GM23248 (cell line): Measurements from ENCODE around the gene OPRM1. TPM values are rescaled to one million over a fixed set of nuclear protein-coding genes. Genes with fewer than 3 reads are reported as not detected.

Experiments used
- DNase-seq: peaks from one replicate; pipeline ENCODE4 v3.0.0-alpha.2; 2015
- H2AFZ ChIP-seq: fragments of 200-600 bp; sonication (generic); 2 replicates; pipeline ENCODE4 v1.6.1; 2016; ENCODE audit warnings: antibody characterized with exemption
- H3F3A ChIP-seq: fragments of 200-600 bp; sonication (generic); 2 replicates; pipeline ENCODE4 v1.6.1; 2016; ENCODE audit warnings: mild to moderate bottlenecking, antibody characterized with exemption, mixed run types; ENCODE audit not compliant: insufficient read depth
- H3K27ac ChIP-seq: fragments of 200-600 bp; sonication (generic); 2 replicates; pipeline ENCODE4 v1.5.1; 2016; ENCODE audit warnings: mild to moderate bottlenecking
- H3K27me3 ChIP-seq: fragments of 200-600 bp; sonication (generic); replicated peaks from 2 replicates; pipeline ENCODE4 v1.6.1; 2016; ENCODE audit warnings: mild to moderate bottlenecking; ENCODE audit not compliant: insufficient read depth
- H3K36me3 ChIP-seq: fragments of 200-600 bp; sonication (generic); 2 replicates; pipeline ENCODE4 v1.6.1; 2016; ENCODE audit warnings: low read depth, mild to moderate bottlenecking
- H3K4me1 ChIP-seq: fragments of 200-600 bp; sonication (generic); 2 replicates; pipeline ENCODE4 v1.6.1; 2016; ENCODE audit warnings: mild to moderate bottlenecking; ENCODE audit not compliant: insufficient read depth
- H3K4me2 ChIP-seq: fragments of 200-600 bp; sonication (generic); one replicate; pipeline ENCODE4 v1.6.1; 2016; ENCODE audit warnings: mild to moderate bottlenecking; ENCODE audit not compliant: unreplicated experiment
- H3K4me3 ChIP-seq: fragments of 200-600 bp; sonication (generic); 2 replicates; pipeline ENCODE4 v1.5.1; 2016; ENCODE audit warnings: mild to moderate bottlenecking
- H3K79me2 ChIP-seq: fragments of 200-600 bp; sonication (generic); 2 replicates; pipeline ENCODE4 v1.6.1; 2016; ENCODE audit warnings: mild to moderate bottlenecking; ENCODE audit not compliant: insufficient read depth
- H3K9ac ChIP-seq: fragments of 200-600 bp; sonication (generic); 2 replicates; pipeline ENCODE4 v1.6.1; 2016; ENCODE audit warnings: mild to moderate bottlenecking
- H3K9me2 ChIP-seq: fragments of 200-600 bp; sonication (generic); 2 replicates; pipeline ENCODE4 v1.6.1; 2016; ENCODE audit warnings: mixed run types, mild to moderate bottlenecking, moderate library complexity; ENCODE audit not compliant: insufficient read depth
- H3K9me3 ChIP-seq: fragments of 200-600 bp; sonication (generic); one replicate; pipeline ENCODE4 v1.6.1; 2017; ENCODE audit warnings: low read depth
- H4K20me1 ChIP-seq: fragments of 200-600 bp; sonication (generic); 2 replicates; pipeline ENCODE4 v1.6.0; 2016; ENCODE audit not compliant: insufficient read depth
- EZH2 ChIP-seq: fragments of 200-600 bp; sonication (generic); IDR thresholded peaks from 2 replicates; pipeline ENCODE4 v1.6.1; 2018; ENCODE audit warnings: antibody characterized with exemption, mild to moderate bottlenecking; ENCODE audit not compliant: insufficient read depth, poor library complexity, severe bottlenecking
- EZH2phosphoT487 ChIP-seq: fragments of 200-600 bp; sonication (generic); IDR thresholded peaks from 2 replicates; pipeline ENCODE4 v1.6.1; 2018; ENCODE audit warnings: antibody characterized with exemption, moderate library complexity, mild to moderate bottlenecking, low read depth; ENCODE audit not compliant: insufficient read depth
- WGBS, 2 experiments: methylation state at CpG; one replicate each; pipeline ENCODE4 v1.1.6; 2015 to 2017; ENCODE audit warnings: low lambda C conversion rate in 2 of 2, low coverage in 1 of 2; ENCODE audit errors: missing lambda C conversion rate in 2 of 2; 5-methylcytosine and 5-hydroxymethylcytosine counted together
- in situ Hi-C: fragments of 300-500 bp; cut with MboI; formaldehyde crosslinking; loops from 2 replicates; pipeline ENCODE4 v1.15.0; 2020
- polyA plus RNA-seq: library from polyadenylated mRNA; unstranded; fragments of >200 nt; fragmentation: Nextera tagmentation; extraction: Ambion mirVana; gene quantifications from 2 replicates; pipeline ENCODE4 v1.2.1, GENCODE V29; 2016
- total RNA-seq: library from RNA; depleted of rRNA; stranded (reverse); fragments of >200 nt; shearing (Covaris generic); gene quantifications from 2 replicates; pipeline ENCODE4 v1.2.3, GENCODE V29; 2014

Gene OPRM1
- total and polyA plus RNA-seq, 2 experiments from 2014 or later: not detected

DNA sequence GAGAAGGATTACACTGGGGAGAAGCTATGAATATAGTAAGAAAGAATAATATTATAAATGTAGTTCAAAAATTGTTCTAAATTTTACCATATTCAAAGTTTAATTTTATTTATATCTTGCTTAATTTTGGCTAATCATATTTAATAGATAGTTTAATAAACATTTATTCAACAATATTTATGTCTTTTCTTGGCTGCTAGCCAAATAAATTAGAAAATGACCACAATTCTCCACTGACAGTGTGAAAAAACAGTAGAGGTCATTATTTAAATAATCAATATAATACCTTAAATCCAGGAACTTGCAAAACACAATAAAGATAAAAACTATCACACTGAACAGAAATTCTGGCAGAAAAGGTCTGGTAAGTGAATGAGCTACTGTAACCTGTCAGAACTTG, 171.6 kb downstream of the OPRM1 start:
- Histone ChIP-seq H3K4me2 (no peak overlapping the region), H3F3A (no peaks in the 10 kb centered on the region), H3K36me3 (no peaks in the 10 kb centered on the region), H3K27ac (no peak overlapping the region), H3K4me1 (no peaks in the 10 kb centered on the region), H3K9me2 (no peaks in the 10 kb centered on the region), H3K9me3 (no peaks in the 10 kb centered on the region), H3K9ac (no peak overlapping the region), H2AFZ (no peak overlapping the region), H4K20me1 (no peaks in the 10 kb centered on the region), H3K79me2 (no peaks in the 10 kb centered on the region), H3K27me3 (no peaks in the 10 kb centered on the region), H3K4me3 (no peak overlapping the region)
- in situ Hi-C loops: no loop called here
- DNase-seq: no peak
- no peak for TF ChIP-seq EZH2phosphoT487
- no peak for TF ChIP-seq EZH2

DNA sequence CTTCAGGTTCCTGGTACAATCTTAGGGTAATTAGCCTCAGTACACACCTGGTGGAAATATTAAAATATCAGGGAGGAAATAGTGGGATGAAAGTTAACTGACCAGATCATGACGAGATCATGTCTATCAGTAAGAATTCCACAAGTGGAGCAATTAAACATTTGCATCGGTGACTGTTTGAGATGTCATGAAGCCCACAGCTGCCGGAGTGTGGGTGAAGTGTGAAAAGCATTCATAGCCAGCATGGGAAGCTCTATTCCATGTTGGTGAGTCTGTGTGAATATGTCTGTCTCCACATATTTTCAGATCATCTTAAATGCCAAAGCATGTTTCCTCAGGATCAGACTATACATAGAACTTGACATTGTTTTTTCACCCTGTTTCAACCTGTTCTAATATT, 174.7 kb downstream of the OPRM1 start:
- H3K27me3 ChIP-seq: no peaks in the 10 kb centered on the region
- TF ChIP-seq EZH2phosphoT487: no peak
- no peak for TF ChIP-seq EZH2
- WGBS, 2 experiments: 46 to 52% methylated on average over 3 of the region's 3 CpGs

DNA sequence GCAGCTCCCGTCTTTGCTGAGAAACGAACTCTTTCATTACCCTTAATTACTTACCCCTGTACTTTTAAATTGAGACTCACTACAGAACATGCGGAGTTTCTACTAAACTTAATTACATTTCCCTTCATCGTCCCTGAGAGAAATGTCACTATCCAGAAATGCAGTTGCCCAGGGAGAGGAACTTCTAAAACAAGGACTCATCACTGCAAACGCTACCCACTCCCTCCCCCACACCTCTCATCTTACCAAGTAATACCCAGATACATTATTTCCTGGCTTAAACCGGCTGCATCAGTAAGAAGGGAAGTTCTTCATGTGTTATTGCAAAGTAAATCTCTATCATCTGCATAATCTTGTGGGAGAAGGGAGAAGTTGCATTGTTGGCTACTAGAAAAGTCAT, 179.3 kb downstream of the OPRM1 start:
- Histone ChIP-seq H3K36me3 (no peaks in the 10 kb centered on the region), H3K9me3 (no peaks in the 10 kb centered on the region), H3K4me1 (no peaks in the 10 kb centered on the region), H3K9me2 (no peaks in the 10 kb centered on the region), H3F3A (no peaks in the 10 kb centered on the region), H2AFZ (no peak overlapping the region), H3K4me3 (no peak overlapping the region), H3K27me3 (no peaks in the 10 kb centered on the region), H3K4me2 (no peak overlapping the region), H3K27ac (no peak overlapping the region), H3K79me2 (no peaks in the 10 kb centered on the region), H4K20me1 (no peaks in the 10 kb centered on the region), H3K9ac (no peak overlapping the region)
- TF ChIP-seq EZH2 (no peak), EZH2phosphoT487 (no peak)
- in situ Hi-C loops: no loop called here
- WGBS, 2 experiments: 33 to 35% methylated on average over 6 of the region's 6 CpGs
- no peak for DNase-seq

More for the DNA sequence above, 174.7 kb downstream of the OPRM1 start:
- no peaks in the 10 kb centered on the region for H3K36me3 ChIP-seq
- no peak overlapping the region for H3K4me3 ChIP-seq
- DNase-seq: no peak
- H3K9me2 ChIP-seq: no peaks in the 10 kb centered on the region
- H3K27ac ChIP-seq: no peak overlapping the region
- H3K9me3 ChIP-seq: no peaks in the 10 kb centered on the region
- no peaks in the 10 kb centered on the region for H3K79me2 ChIP-seq
- no peaks in the 10 kb centered on the region for H3K4me1 ChIP-seq
- H3K4me2 ChIP-seq: no peak overlapping the region
- no peak overlapping the region for H3K9ac ChIP-seq
- H3F3A ChIP-seq: no peaks in the 10 kb centered on the region
- in situ Hi-C loops: no loop called here
- H4K20me1 ChIP-seq: no peaks in the 10 kb centered on the region
- H2AFZ ChIP-seq: no peak overlapping the region

DNA sequence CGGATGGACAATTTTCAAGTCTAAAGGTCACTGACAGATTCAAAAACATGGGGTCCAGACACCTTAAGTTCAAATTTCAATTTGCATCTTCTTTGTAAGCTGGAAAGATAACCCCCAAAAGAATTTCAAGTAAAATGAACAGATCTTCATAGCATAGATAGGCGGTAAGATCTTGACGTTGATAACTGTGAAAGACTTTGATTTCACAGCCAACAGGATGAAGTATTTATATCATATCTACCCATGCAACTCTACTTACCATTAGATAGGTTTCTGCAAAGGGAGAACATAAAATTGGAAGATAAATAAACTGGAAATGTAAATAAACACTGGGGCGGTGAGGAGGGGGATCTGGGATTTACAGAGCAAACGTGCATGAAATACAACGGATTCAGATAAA, 179.7 kb downstream of the OPRM1 start:
- H3K4me2 ChIP-seq: no peak overlapping the region
- no peak overlapping the region for H2AFZ ChIP-seq
- in situ Hi-C loops: no loop called here
- WGBS, 2 experiments: 62 to 69% methylated on average over 6 of the region's 6 CpGs
- H3K4me1 ChIP-seq: no peaks in the 10 kb centered on the region
- TF ChIP-seq EZH2phosphoT487 (no peak), EZH2 (no peak)
- DNase-seq: no peak
- no peaks in the 10 kb centered on the region for H4K20me1 ChIP-seq
- no peaks in the 10 kb centered on the region for H3K36me3 ChIP-seq
- no peaks in the 10 kb centered on the region for H3K9me2 ChIP-seq
- H3K9ac ChIP-seq: no peak overlapping the region
- no peak overlapping the region for H3K27ac ChIP-seq
- H3K27me3 ChIP-seq: no peaks in the 10 kb centered on the region
- no peaks in the 10 kb centered on the region for H3K9me3 ChIP-seq
- H3F3A ChIP-seq: no peaks in the 10 kb centered on the region
- H3K79me2 ChIP-seq: no peaks in the 10 kb centered on the region
- no peak overlapping the region for H3K4me3 ChIP-seq

DNA sequence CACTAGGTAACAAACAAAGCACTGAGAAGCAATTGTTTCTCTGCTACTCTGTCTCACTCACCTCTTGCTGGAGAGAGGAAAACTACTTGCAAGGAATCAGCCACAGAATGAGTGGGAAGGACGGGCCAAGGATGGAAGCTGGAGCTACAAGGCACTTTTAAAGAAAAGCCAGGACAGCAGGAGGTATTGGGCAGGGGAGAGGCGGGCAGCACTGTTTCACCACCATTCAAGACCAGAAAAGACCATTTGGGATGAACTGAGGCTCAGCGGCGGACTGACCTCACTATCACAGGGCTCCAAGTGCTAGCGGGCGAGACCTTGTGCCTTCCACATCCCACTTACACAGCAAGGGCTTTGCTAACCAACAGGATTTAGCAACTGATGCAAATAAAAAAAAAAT, 180.2 kb downstream of the OPRM1 start:
- H2AFZ ChIP-seq: no peak overlapping the region
- H3K9me2 ChIP-seq: no peaks in the 10 kb centered on the region
- 59 to 62% methylated on average over 6 of the region's 6 CpGs for WGBS, 2 experiments
- H3F3A ChIP-seq: no peaks in the 10 kb centered on the region
- no peak for DNase-seq
- no peaks in the 10 kb centered on the region for H3K79me2 ChIP-seq
- H3K9me3 ChIP-seq: no peaks in the 10 kb centered on the region
- no peaks in the 10 kb centered on the region for H3K36me3 ChIP-seq
- TF ChIP-seq EZH2 (no peak), EZH2phosphoT487 (no peak)
- H3K4me3 ChIP-seq: no peak overlapping the region
- in situ Hi-C loops: no loop called here
- H3K27ac ChIP-seq: no peak overlapping the region
- no peak overlapping the region for H3K4me2 ChIP-seq
- H4K20me1 ChIP-seq: no peaks in the 10 kb centered on the region
- H3K9ac ChIP-seq: no peak overlapping the region
- H3K4me1 ChIP-seq: no peaks in the 10 kb centered on the region
- no peaks in the 10 kb centered on the region for H3K27me3 ChIP-seq
